Lung (tissue), 12 donors: ENCODE data around the gene VPS37B. TPM values are rescaled to one million over a fixed set of nuclear protein-coding genes. Genes with fewer than 3 reads are reported as not detected.

ENCODE experiments used
- ATAC-seq: fragments of 200-7000 bp; cut with Tn5 transposase; one replicate; pipeline ENCODE4 v1.9.1; 2020; ENCODE audit warnings: moderate number of reproducible peaks; ENCODE audit not compliant: insufficient read depth, low FRiP score
- DNase-seq, 3 donors: peaks; one replicate each; pipeline ENCODE4 v3.0.0-alpha.2; 2013 to 2017
- H3K27ac ChIP-seq, 2 donors: one replicate each; pipeline ENCODE4 v1.5.1; 2013; ENCODE audit warnings: mild to moderate bottlenecking in 2 of 2, moderate library complexity in 2 of 2, control low read depth in 1 of 2, inconsistent platforms in 1 of 2, low read depth in 1 of 2, low read length in 1 of 2
- H3K27me3 ChIP-seq, 3 donors: one replicate each; pipeline ENCODE4 v1.5.1; 2013; ENCODE audit warnings: low read length in 2 of 3; ENCODE audit not compliant: control insufficient read depth in 3 of 3, insufficient read depth in 3 of 3
- H3K36me3 ChIP-seq, 4 donors: one replicate each; pipeline ENCODE4 v1.5.1; 2013; ENCODE audit warnings: low read length in 4 of 4, mild to moderate bottlenecking in 1 of 4, moderate library complexity in 1 of 4; ENCODE audit not compliant: control insufficient read depth in 4 of 4, insufficient read depth in 4 of 4
- H3K4me1 ChIP-seq, 5 donors: one replicate each; pipeline ENCODE4 v1.5.1; 2013; ENCODE audit warnings: low read length in 5 of 5, mild to moderate bottlenecking in 2 of 5, moderate library complexity in 1 of 5; ENCODE audit not compliant: control insufficient read depth in 5 of 5, insufficient read depth in 5 of 5
- H3K4me3 ChIP-seq: one replicate; pipeline ENCODE4 v1.5.1; 2013; ENCODE audit warnings: mild to moderate bottlenecking, control low read depth, moderate library complexity
- H3K9ac ChIP-seq, 2 donors: one replicate each; pipeline ENCODE4 v1.5.1; 2013; ENCODE audit warnings: low read length in 2 of 2, control low read depth in 1 of 2; ENCODE audit not compliant: insufficient read depth in 1 of 2
- H3K9me3 ChIP-seq, 4 donors: one replicate each; pipeline ENCODE4 v1.5.1; 2013; ENCODE audit warnings: low read length in 3 of 4, mild to moderate bottlenecking in 1 of 4, moderate library complexity in 1 of 4; ENCODE audit not compliant: control insufficient read depth in 4 of 4, insufficient read depth in 3 of 4
- CTCF ChIP-seq: IDR thresholded peaks from 2 replicates; pipeline ENCODE4 v1.5.1; 2012; ENCODE audit warnings: mild to moderate bottlenecking; ENCODE audit errors: control extremely low read depth, extremely low read depth
- WGBS, 2 donors: extraction: QIAGEN DNeasy Blood & Tissue Kit; methylation state at CpG; one replicate each; pipeline ENCODE4 v1.1.7; 2013; 5-methylcytosine and 5-hydroxymethylcytosine counted together
- polyA plus RNA-seq, 2 donors: library from polyadenylated mRNA; stranded (reverse); fragments of 200-250 nt; gene quantifications; one replicate each; pipeline ENCODE4 v1.2.1, GENCODE V29; 2013
- total RNA-seq, 2 donors: library from RNA; depleted of rRNA in 1 of 2; stranded (reverse); fragments of >200 nt in 1 of 2; gene quantifications; one replicate each; pipeline ENCODE4 v1.2.1, GENCODE V29; 2014 to 2021
- donor health status: control.
- donor health status: control.
- donor health status: Bipolar disorder and iron deficiency.
- donor health status: healthy.
- donor health status: DM: yes; HTN: yes; CAD: no.

Gene VPS37B
- total and polyA plus RNA-seq, 4 donors = 31.0 to 44.1 (median 42.3) TPM

GRCh38 chr12:122889761-122890520, 6.0 kb downstream of the VPS37B start:
- Histone ChIP-seq H3K9me3 (no peaks in the 10 kb centered on the region), H3K9ac (no peak overlapping the region), H3K4me1 (peaks cover 27 to 52% (median 38%) of the 10 kb centered on the region in 5 donors), H3K4me3 (no peak overlapping the region), H3K27ac (peak overlapping the region in 1 of 2 donors; percentile 98), H3K27me3 (no peaks in the 10 kb centered on the region), H3K36me3 (no peaks in the 10 kb centered on the region)
- 29 to 48% methylated on average over 13 of the region's 13 CpGs for WGBS, 2 donors
- TF ChIP-seq CTCF = no peak
- ATAC-seq (no peak), DNase-seq (no peak)

- H3K4me3 ChIP-seq = no peak overlapping the region
- ATAC-seq (peak; percentile 80), DNase-seq (peak; percentile 80 to 86 (median 83))
- no peaks in the 10 kb centered on the region for H3K36me3 ChIP-seq
- peaks cover 24 to 39% (median 35%) of the 10 kb centered on the region in 5 donors for H3K4me1 ChIP-seq
- H3K9me3 ChIP-seq = no peaks in the 10 kb centered on the region
- TF ChIP-seq CTCF = no peak
- WGBS, 2 donors = 3 to 7% methylated on average over 12 of the region's 12 CpGs
- H3K9ac ChIP-seq = peak overlapping the region in 1 of 2 donors; percentile 67
- no peaks in the 10 kb centered on the region for H3K27me3 ChIP-seq
- H3K27ac ChIP-seq = peak overlapping the region; percentile 73 to 98
Observed at GRCh38 chr12:122888232-122888752, 7.6 kb downstream of the VPS37B start.

GRCh38 chr12:122887819-122888212, 8.1 kb downstream of the VPS37B start:
- TF ChIP-seq CTCF = no peak
- Histone ChIP-seq H3K4me1 (peaks cover 24 to 36% (median 35%) of the 10 kb centered on the region in 5 donors), H3K36me3 (no peaks in the 10 kb centered on the region), H3K4me3 (no peak overlapping the region), H3K9me3 (no peaks in the 10 kb centered on the region), H3K9ac (no peak overlapping the region), H3K27ac (peak overlapping the region; percentile 73 to 90), H3K27me3 (no peaks in the 10 kb centered on the region)
- ATAC-seq (no peak), DNase-seq (no peak)
- 54 to 65% methylated on average over 5 of the region's 5 CpGs for WGBS, 2 donors
